Colonic mucosa (tissue), 4 donors: ENCODE measurements around the gene ASNS. TPM values are rescaled to one million over a fixed set of nuclear protein-coding genes. Genes with fewer than 3 reads are reported as not detected.

Experiments
- DNase-seq: peaks from one replicate; pipeline ENCODE4 v3.0.0-alpha.2; 2020
- H3K27ac ChIP-seq: fragments of 200-600 bp; one replicate; pipeline ENCODE4 v1.8.0; 2021
- H3K27me3 ChIP-seq: fragments of 200-600 bp; one replicate; pipeline ENCODE4 v1.8.0; 2021
- H3K36me3 ChIP-seq: fragments of 200-600 bp; one replicate; pipeline ENCODE4 v1.8.0; 2021
- H3K4me1 ChIP-seq: fragments of 200-600 bp; one replicate; pipeline ENCODE4 v1.8.0; 2021; ENCODE audit warnings: mild to moderate bottlenecking
- H3K4me3 ChIP-seq: fragments of 200-600 bp; one replicate; pipeline ENCODE4 v1.8.0; 2021
- H3K9ac ChIP-seq, 2 donors: one replicate each; pipeline ENCODE4 v1.7.0; 2013; ENCODE audit warnings: control low read depth in 2 of 2, low read depth in 2 of 2, low read length in 2 of 2
- H3K9me3 ChIP-seq: fragments of 200-600 bp; one replicate; pipeline ENCODE4 v1.8.0; 2021
- intact Hi-C: fragments of 100-400 bp; cut with DNase I; formaldehyde crosslinking; loops from one replicate; pipeline ENCODE4 v1.14.1; 2022
- total RNA-seq, 2 donors: library from RNA; stranded (reverse); fragmentation: NEBNext Ultra II Directional in 1 of 2; extraction: Animal tissue kit (Norgen Biotek cat#: 25700) in 1 of 2; gene quantifications; one replicate each; pipeline ENCODE4 v1.2.1, GENCODE V29; 2021
- TF ChIP-seq, protein P1 (sequence below): fragments of 200-600 bp; IDR thresholded peaks from one replicate; pipeline ENCODE4 v1.8.0; 2022; ENCODE audit warnings: antibody characterized with exemption, mild to moderate bottlenecking
- donor health status: healthy.
- donor health status: DM: no; HTN: no; CAD: no.
- donor health status: DM: no; HTN: no; CAD: no.

The ASNS gene
- total RNA-seq, 2 donors from 2014 or later, result 16.0 to 48.3 TPM

DNA sequence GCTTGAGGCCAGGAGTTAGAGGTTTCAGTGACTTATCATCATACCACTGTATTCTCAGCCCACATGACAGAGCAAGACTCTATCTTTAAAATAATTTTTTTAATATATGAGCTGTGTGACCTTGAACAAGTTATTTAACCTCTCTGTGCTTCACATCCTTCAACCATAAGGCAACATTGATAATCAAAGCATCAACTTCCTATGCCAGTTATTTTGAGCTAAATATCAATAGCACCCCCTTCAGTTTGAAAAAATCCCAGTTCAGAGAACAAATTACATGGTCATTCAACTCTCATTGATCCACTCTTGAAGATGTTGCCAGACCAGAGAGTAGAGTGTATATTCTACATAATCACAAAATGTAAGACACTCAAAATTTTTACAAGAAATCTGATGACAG, 53.0 kb downstream of the ASNS start:
- no peaks in the 10 kb centered on the region for H3K36me3 ChIP-seq
- no peak overlapping the region for H3K27ac ChIP-seq
- H3K4me3 ChIP-seq, result no peak overlapping the region
- TF ChIP-seq, protein P1, sequence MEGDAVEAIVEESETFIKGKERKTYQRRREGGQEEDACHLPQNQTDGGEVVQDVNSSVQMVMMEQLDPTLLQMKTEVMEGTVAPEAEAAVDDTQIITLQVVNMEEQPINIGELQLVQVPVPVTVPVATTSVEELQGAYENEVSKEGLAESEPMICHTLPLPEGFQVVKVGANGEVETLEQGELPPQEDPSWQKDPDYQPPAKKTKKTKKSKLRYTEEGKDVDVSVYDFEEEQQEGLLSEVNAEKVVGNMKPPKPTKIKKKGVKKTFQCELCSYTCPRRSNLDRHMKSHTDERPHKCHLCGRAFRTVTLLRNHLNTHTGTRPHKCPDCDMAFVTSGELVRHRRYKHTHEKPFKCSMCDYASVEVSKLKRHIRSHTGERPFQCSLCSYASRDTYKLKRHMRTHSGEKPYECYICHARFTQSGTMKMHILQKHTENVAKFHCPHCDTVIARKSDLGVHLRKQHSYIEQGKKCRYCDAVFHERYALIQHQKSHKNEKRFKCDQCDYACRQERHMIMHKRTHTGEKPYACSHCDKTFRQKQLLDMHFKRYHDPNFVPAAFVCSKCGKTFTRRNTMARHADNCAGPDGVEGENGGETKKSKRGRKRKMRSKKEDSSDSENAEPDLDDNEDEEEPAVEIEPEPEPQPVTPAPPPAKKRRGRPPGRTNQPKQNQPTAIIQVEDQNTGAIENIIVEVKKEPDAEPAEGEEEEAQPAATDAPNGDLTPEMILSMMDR, result peak; percentile 10
- no peaks in the 10 kb centered on the region for H3K9me3 ChIP-seq
- intact Hi-C loops, result no loop called here
- no peaks in the 10 kb centered on the region for H3K4me1 ChIP-seq
- H3K9ac ChIP-seq, result no peak overlapping the region
- DNase-seq, result no peak
- no peaks in the 10 kb centered on the region for H3K27me3 ChIP-seq

DNA sequence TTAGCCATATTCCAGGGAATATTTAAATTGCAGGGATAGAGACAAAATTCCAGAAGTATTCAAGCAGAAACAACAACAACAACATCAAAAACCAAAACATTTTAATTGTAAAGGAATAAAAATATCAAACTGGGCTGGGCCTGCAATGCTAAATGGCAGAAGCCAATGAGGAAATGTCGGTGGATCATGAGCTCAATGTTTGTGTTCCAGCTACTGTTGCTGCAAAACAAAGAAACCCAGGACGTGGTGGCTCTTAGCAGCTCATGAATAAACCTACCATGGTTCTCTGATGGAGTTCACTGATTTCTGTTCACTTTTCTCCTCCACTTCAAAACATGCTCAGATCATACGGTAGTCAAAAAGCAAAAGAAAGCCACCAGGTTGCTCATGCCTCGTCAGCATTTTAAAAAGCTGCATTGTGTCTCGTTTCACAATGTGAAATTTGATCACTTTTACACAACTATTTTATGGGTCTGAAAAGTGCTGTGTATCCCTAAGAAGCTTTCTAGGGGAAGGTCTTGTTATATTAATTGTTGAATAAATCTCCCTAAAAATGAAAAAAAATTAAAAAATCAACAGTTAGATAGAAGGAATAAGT, 54.0 kb downstream of the ASNS start:
- DNase-seq, result no peak
- no peaks in the 10 kb centered on the region for H3K27me3 ChIP-seq
- TF ChIP-seq, protein P1, result no peak
- no peak overlapping the region for H3K4me3 ChIP-seq
- H3K27ac ChIP-seq, result no peak overlapping the region
- H3K36me3 ChIP-seq, result no peaks in the 10 kb centered on the region
- no peaks in the 10 kb centered on the region for H3K4me1 ChIP-seq
- no peaks in the 10 kb centered on the region for H3K9me3 ChIP-seq
- intact Hi-C loops, result no loop called here
- H3K9ac ChIP-seq, result no peak overlapping the region

Other genes starting within 250 kb of the ASNS start
- gene TAC1, start 140.3 kb downstream of the ASNS start, total RNA-seq, result 1 to 10 TPM in 1 of 2 donors, not detected in 1; 2.2 TPM
- not detected for gene OCM2, start 117.8 kb upstream of the ASNS start, total RNA-seq
- gene LMTK2, start 234.5 kb upstream of the ASNS start, total RNA-seq, result 10 to 100 TPM; 37.2 to 61.2 TPM